HepG2 (cell line): ENCODE measurements around the gene MSMP. TPM values are rescaled to one million over a fixed set of nuclear protein-coding genes. Genes with fewer than 3 reads are reported as not detected.
A peak's percentile ranks its signal among the peaks of the same experiment; 100 is the strongest.

Source experiments
- ATAC-seq: fragments of 200-7000 bp; cut with Tn5 transposase; 3 replicates; pipeline ENCODE4 v1.9.1; 2020; ENCODE audit warnings: mild to moderate bottlenecking, moderate library complexity
- BruUV-seq: library from RNA; stranded (reverse); fragments of 400-500 nt; replicated peaks from 2 replicates; lab custom pipeline; 2021; lab: Mats Ljungman, UMichigan
- CTCF ChIA-PET: fragments of 300-600 bp; formaldehyde crosslinking; extraction: SDS; loops from one replicate; lab custom pipeline; 2021; ENCODE audit warnings: low total read pairs, inconsistent platforms, low intra/inter-chr PET ratio; lab: Yijun Ruan, JAX
- POLR2A ChIA-PET: fragments of 350-600 bp; sonication (Branson Sonifier 250); formaldehyde crosslinking; loops from one replicate; lab custom pipeline; 2020; ENCODE audit warnings: antibody characterized with exemption, inconsistent platforms; lab: Yijun Ruan, JAX
- DNase-seq: peaks from one replicate; pipeline ENCODE4 v3.0.0-alpha.2; 2015; ENCODE audit warnings: low spot score
- FAIRE-seq: peaks from 3 replicates; lab custom pipeline; 2011; peaks lifted over from hg19 to GRCh38; lab: Jason Lieb, UNC
- H2AFZ ChIP-seq: one replicate; pipeline ENCODE4 v1.6.1; 2011; ENCODE audit warnings: low read length, inconsistent platforms
- H3K27ac ChIP-seq: fragments of 300-600 bp; 3 replicates; pipeline ENCODE4 v1.8.0; 2011; ENCODE audit warnings: mixed run types, mild to moderate bottlenecking, mixed read lengths, low read length, inconsistent platforms; ENCODE audit not compliant: insufficient read depth; ENCODE audit errors: extremely low read length
- H3K27me3 ChIP-seq, 2 experiments: fragments of 200-600 bp in 1 of 2; 2 replicates in 1 of 2; 3 replicates in 1 of 2; pipeline versions ENCODE4 v1.6.0 to v1.8.0; 2011; ENCODE audit warnings: low read length in 2 of 2, mild to moderate bottlenecking in 2 of 2, moderate library complexity in 2 of 2, inconsistent platforms in 1 of 2; ENCODE audit not compliant: insufficient read depth in 2 of 2, control insufficient read depth in 1 of 2
- H3K36me3 ChIP-seq, 2 experiments: fragments of 200-600 bp in 1 of 2; replicated peaks in 1 of 2; 2 replicates in 1 of 2; 3 replicates in 1 of 2; pipeline versions ENCODE4 v1.5.1 to v1.8.0; 2011; ENCODE audit warnings: low read length in 2 of 2, inconsistent platforms in 1 of 2; ENCODE audit not compliant: insufficient read depth in 2 of 2, control insufficient read depth in 1 of 2
- H3K4me1 ChIP-seq: 2 replicates; pipeline ENCODE4 v1.5.1; 2012; ENCODE audit warnings: low read length, inconsistent platforms; ENCODE audit not compliant: insufficient read depth
- H3K4me2 ChIP-seq: 2 replicates; pipeline ENCODE4 v1.6.0; 2011; ENCODE audit warnings: low read depth, low read length, inconsistent platforms
- H3K4me3 ChIP-seq, 3 experiments: fragments of 200-600 bp in 1 of 3; sonication (generic), shearing (Covaris generic) in 1 of 3; replicated peaks in 1 of 3; 2 replicates each; pipeline ENCODE4 v1.5.1; 2011 to 2016; ENCODE audit warnings: low read length in 3 of 3, inconsistent platforms in 2 of 3, low read depth in 2 of 3, mild to moderate bottlenecking in 2 of 3, control low read depth in 1 of 3, mixed read lengths in 1 of 3; ENCODE audit not compliant: insufficient read depth in 1 of 3
- H3K79me2 ChIP-seq: one replicate; pipeline ENCODE4 v1.6.1; 2011; ENCODE audit warnings: low read length, inconsistent platforms; ENCODE audit not compliant: insufficient read depth
- H3K9ac ChIP-seq: 2 replicates; pipeline ENCODE4 v1.6.0; 2011; ENCODE audit warnings: mild to moderate bottlenecking, low read depth, low read length, inconsistent platforms; ENCODE audit not compliant: insufficient read depth
- H3K9me3 ChIP-seq: 2 replicates; pipeline ENCODE4 v1.5.1; 2012; ENCODE audit warnings: mild to moderate bottlenecking, low read length
- H4K20me1 ChIP-seq: 2 replicates; pipeline ENCODE4 v1.6.0; 2011; ENCODE audit warnings: inconsistent platforms, mild to moderate bottlenecking, low read length, moderate library complexity; ENCODE audit not compliant: insufficient read depth
- CCDC6 ChIP-seq: sonication (generic); formaldehyde crosslinking; IDR thresholded peaks from 2 replicates; pipeline ENCODE4 v1.8.1; 2022; ENCODE audit warnings: mild to moderate bottlenecking, missing genetic modification reagents, moderate library complexity
- EP300 ChIP-seq, 3 experiments: sonication (generic) in 1 of 3; formaldehyde crosslinking in 1 of 3; IDR thresholded peaks; 2 replicates each; pipeline versions ENCODE4 v1.5.1 to v1.6.1; 2011 to 2020; ENCODE audit warnings: low read depth in 2 of 3, low read length in 2 of 3, borderline replicate concordance in 1 of 3, improper control_type of control experiment in 1 of 3, mild to moderate bottlenecking in 1 of 3, missing genetic modification reagents in 1 of 3, moderate library complexity in 1 of 3
- JDP2 ChIP-seq: sonication (generic); formaldehyde crosslinking; IDR thresholded peaks from 2 replicates; pipeline ENCODE4 v1.8.1; 2022; ENCODE audit warnings: missing genetic modification reagents, borderline replicate concordance
- JUNB ChIP-seq: sonication (generic); formaldehyde crosslinking; IDR thresholded peaks from 2 replicates; pipeline ENCODE4 v1.8.0; 2022; ENCODE audit warnings: missing genetic modification reagents, mild to moderate bottlenecking, borderline replicate concordance
- MAFF ChIP-seq: IDR thresholded peaks from 2 replicates; pipeline ENCODE4 v1.6.1; 2011; ENCODE audit warnings: low read depth, low read length, improper control_type of control experiment
- MAFK ChIP-seq, 2 experiments: IDR thresholded peaks in 1 of 2; conservative IDR thresholded peaks in 1 of 2; 2 replicates each; pipeline ENCODE4 v1.6.1; 2011; ENCODE audit warnings: improper control_type of control experiment in 2 of 2, low read length in 2 of 2
- PPARG ChIP-seq: conservative IDR thresholded peaks from 2 replicates; pipeline ENCODE4 v1.6.1; 2016; ENCODE audit warnings: missing biosample characterization, missing genetic modification reagents
- WGBS: methylation state at CpG from one replicate; pipeline ENCODE4 v1.1.6; 2017; ENCODE audit warnings: low lambda C conversion rate; 5-methylcytosine and 5-hydroxymethylcytosine counted together
- in situ Hi-C: cut with HindIII; loops from 2 replicates; pipeline ENCODE4 v1.10.0; 2017; ENCODE audit warnings: low pct_unique_long_range_greater_than_20kb; ENCODE audit not compliant: extremely low pct_ligation_motif_present
- intact Hi-C: fragments of 100-400 bp; cut with micrococcal nuclease; formaldehyde crosslinking; loops from one replicate; pipeline ENCODE4 v1.10.0; 2022; ENCODE audit not compliant: unreplicated experiment
- polyA plus RNA-seq, 8 experiments: library from polyadenylated mRNA; depleted of rRNA in 3 of 8; stranded (reverse) in 7 of 8; unstranded in 1 of 8; fragments of >200 nt; fragmentation: Illumina TruSeq in 4 of 8; extraction: Trizol in 4 of 8; gene quantifications; 2 replicates each; pipeline versions ENCODE4 v1.2.1 to v1.2.3, GENCODE V29; 2011 to 2016; ENCODE audit warnings: low read depth in 4 of 8, missing spikeins in 1 of 8, mixed read lengths in 1 of 8; ENCODE audit not compliant: insufficient read depth in 1 of 8
- total RNA-seq, 5 experiments: library from RNA; depleted of rRNA; stranded (reverse); fragments of >200 nt; fragmentation: Illumina TruSeq; extraction: Trizol; gene quantifications; 2 replicates each; pipeline ENCODE4 v1.2.3, GENCODE V29; 2016; ENCODE audit warnings: low read depth in 1 of 5

Gene MSMP
- total and polyA plus RNA-seq, 2 of the 13 experiments (the other 11 are each of a cell fraction or from before 2014, with no cell fraction given), result 0.24 to 0.46 TPM

DNA sequence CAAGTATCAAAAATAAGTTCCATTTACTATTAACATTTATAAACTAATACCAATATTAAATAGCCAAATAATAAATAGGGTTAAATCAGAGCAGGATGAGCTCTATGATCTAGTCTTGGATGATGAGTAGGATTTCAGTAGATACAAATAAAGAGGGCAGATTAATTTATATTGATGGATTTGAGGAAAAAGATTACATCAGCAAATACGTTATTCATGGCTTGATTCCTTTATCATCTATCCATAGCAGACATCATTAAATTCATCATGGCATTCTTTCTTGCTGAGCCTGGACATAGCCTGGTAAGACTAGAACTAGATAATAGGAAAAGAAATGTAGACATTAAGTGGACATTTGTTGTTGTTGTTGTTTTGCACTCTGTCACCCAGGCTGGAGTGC, 13.4 kb upstream of the MSMP start:
- ATAC-seq (no peak), DNase-seq (no peak), FAIRE-seq (no peak)
- no peak overlapping the region for H3K27ac ChIP-seq
- intact Hi-C loops (no loop called here), in situ Hi-C loops (no loop called here)
- no peaks in the 10 kb centered on the region for H3K9me3 ChIP-seq
- no TSS peak for BruUV-seq
- peaks cover 26% of the 10 kb centered on the region for H3K4me1 ChIP-seq
- no peak overlapping the region for H3K4me3 ChIP-seq
- H2AFZ ChIP-seq, result no peak overlapping the region
- H4K20me1 ChIP-seq, result no peaks in the 10 kb centered on the region
- 93% methylated on average over 1 of the region's 1 CpG for WGBS
- no peaks in the 10 kb centered on the region for H3K27me3 ChIP-seq
- H3K9ac ChIP-seq, result no peak overlapping the region
- peaks cover 14% of the 10 kb centered on the region for H3K79me2 ChIP-seq
- no peak overlapping the region for H3K4me2 ChIP-seq
- no peaks in the 10 kb centered on the region for H3K36me3 ChIP-seq
- ChIA-PET CTCF (no interaction called here), POLR2A (no interaction called here)
- no peak for TF ChIP-seq EP300 (IDR thresholded peaks at IDR 0.05; ENCODE audit: low read depth in 2 of 2, low read length in 2 of 2)
- TF ChIP-seq EP300 (CRISPR knock-in tag; IDR thresholded peaks at IDR 0.05; ENCODE audit: borderline replicate concordance), result no peak
- TF ChIP-seq MAFK (conservative IDR thresholded peaks at IDR 0.05 in 1 of 2, IDR thresholded peaks at IDR 0.05 in 1 of 2; ENCODE audit: low read length in 2 of 2), result peak; percentile 70 to 73
- peak; percentile 56; the same call in 1 of the 2 replicates for TF ChIP-seq MAFF

DNA sequence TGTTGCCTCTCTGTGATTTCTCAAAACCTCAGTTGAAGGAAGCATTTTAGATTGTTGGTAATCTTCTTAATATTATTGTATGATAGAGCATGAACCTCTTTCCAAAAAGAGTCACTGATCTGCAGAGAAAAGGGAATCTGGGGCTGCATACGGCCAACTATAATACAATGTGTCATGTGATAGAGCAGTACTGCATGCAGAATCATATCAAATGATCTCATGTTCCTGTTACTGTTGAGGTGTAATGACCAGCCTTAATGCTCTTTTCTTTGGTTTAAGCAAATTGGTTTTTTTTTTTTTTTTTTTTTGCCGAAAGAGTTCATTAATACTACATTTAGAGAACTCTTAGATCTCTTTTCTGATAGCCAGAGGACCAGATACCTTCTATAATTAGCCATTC, 12.9 kb upstream of the MSMP start:
- Histone ChIP-seq H3K9ac (no peak overlapping the region), H3K27ac (no peak overlapping the region), H3K4me3 (no peak overlapping the region), H3K27me3 (no peaks in the 10 kb centered on the region), H2AFZ (no peak overlapping the region), H3K4me2 (no peak overlapping the region), H3K36me3 (no peaks in the 10 kb centered on the region), H3K4me1 (peaks cover 22% of the 10 kb centered on the region), H3K79me2 (peaks cover 14% of the 10 kb centered on the region), H3K9me3 (no peaks in the 10 kb centered on the region), H4K20me1 (no peaks in the 10 kb centered on the region)
- WGBS, result 98% methylated on average over 2 of the region's 2 CpGs
- ChIA-PET POLR2A (no interaction called here), CTCF (no interaction called here)
- in situ Hi-C loops, result no loop called here
- ATAC-seq (no peak), DNase-seq (no peak), FAIRE-seq (no peak)
- intact Hi-C loops, result no loop called here
- BruUV-seq, result no TSS peak
- no peak for TF ChIP-seq CCDC6
- no peak for TF ChIP-seq JUNB (CRISPR knock-in tag)
- TF ChIP-seq PPARG (CRISPR knock-in tag), result no peak
- TF ChIP-seq JDP2 (CRISPR knock-in tag), result no peak
